ENCODE results near the gene PLA2G2C. TPM values are rescaled to one million over a fixed set of nuclear protein-coding genes. Genes with fewer than 3 reads are reported as not detected.
"Not testable (repeated sequence)": the region's sequence is repeated elsewhere in the genome, so short reads cannot be mapped to it uniquely, and the experiment has no call there.

Gene PLA2G2C
- total and polyA plus RNA-seq, 8 donors: 0.43 to 1.3 (median 0.73) TPM; not detected in 5

DNA sequence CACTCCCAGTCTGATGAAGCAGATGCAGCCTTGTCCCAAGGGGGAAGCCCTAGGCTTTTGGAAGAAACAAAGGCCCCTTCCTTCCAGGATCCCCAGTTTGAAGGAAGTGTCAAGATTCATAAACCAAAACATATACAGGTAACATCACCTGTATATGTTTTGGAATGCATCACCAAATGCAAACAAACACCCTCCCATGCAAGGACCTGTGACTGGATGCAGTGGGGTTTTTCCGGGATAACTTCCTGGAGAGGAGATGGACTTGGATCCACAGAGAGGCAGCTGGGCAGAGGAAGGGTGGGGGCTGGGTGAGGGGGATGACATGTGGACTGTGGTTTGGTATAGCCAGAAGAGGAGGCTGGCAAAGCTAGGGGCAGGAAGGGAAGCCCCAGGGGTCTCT lies 48.7 kb downstream of the PLA2G2C start:
- no peak for DNase-seq
- no peak for TF ChIP-seq POLR2A (IDR thresholded peaks at IDR 0.05)
- TF ChIP-seq POLR2AphosphoS5 (IDR thresholded peaks at IDR 0.05): no peak
- TF ChIP-seq EP300 (IDR thresholded peaks at IDR 0.05): no peak
- Histone ChIP-seq H3K4me1 (no peaks in the 10 kb centered on the region), H3K27ac (no peak overlapping the region), H3K4me3 (no peak overlapping the region), H3K27me3 (peaks cover 0 to 7% (median 0%) of the 10 kb centered on the region in 3 donors), H3K9me3 (no peaks in the 10 kb centered on the region), H3K36me3 (no peaks in the 10 kb centered on the region)
- 70 to 86% (median 76%) methylated on average over 1 of the region's 1 CpG for WGBS, 5 donors
- intact Hi-C loops (cut with DNase I; ENCODE audit: low total_unique reads): no loop called here

DNA sequence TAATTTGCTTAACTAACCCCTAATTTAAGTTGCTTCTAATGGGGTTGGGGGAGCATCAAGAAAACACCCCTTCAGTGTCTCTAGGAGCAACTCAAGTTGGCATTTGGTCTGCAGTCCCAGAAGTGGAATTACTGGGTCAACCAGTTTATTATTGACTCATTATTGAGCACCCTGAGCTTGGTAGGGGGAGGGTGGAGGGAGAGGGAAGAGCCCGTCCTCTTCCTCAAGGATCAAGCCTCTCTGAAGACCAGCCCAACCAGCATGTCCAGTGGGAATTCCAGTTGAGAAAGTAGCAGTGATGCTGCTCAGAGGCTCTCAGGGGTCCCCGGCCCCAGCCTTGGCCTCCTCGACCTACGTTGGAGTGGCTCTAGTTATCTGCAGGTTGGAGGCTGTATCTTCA lies 49.3 kb downstream of the PLA2G2C start:
- H3K36me3 ChIP-seq: no peaks in the 10 kb centered on the region
- H3K9me3 ChIP-seq: no peaks in the 10 kb centered on the region
- no peak overlapping the region for H3K4me3 ChIP-seq
- peaks cover 0 to 3% (median 0%) of the 10 kb centered on the region in 3 donors for H3K27me3 ChIP-seq
- 68 to 82% (median 74%) methylated on average over 4 of the region's 4 CpGs for WGBS, 5 donors
- TF ChIP-seq POLR2A (IDR thresholded peaks at IDR 0.05) (no peak), POLR2AphosphoS5 (IDR thresholded peaks at IDR 0.05) (no peak), EP300 (IDR thresholded peaks at IDR 0.05) (no peak)
- TF ChIP-seq, protein P1, sequence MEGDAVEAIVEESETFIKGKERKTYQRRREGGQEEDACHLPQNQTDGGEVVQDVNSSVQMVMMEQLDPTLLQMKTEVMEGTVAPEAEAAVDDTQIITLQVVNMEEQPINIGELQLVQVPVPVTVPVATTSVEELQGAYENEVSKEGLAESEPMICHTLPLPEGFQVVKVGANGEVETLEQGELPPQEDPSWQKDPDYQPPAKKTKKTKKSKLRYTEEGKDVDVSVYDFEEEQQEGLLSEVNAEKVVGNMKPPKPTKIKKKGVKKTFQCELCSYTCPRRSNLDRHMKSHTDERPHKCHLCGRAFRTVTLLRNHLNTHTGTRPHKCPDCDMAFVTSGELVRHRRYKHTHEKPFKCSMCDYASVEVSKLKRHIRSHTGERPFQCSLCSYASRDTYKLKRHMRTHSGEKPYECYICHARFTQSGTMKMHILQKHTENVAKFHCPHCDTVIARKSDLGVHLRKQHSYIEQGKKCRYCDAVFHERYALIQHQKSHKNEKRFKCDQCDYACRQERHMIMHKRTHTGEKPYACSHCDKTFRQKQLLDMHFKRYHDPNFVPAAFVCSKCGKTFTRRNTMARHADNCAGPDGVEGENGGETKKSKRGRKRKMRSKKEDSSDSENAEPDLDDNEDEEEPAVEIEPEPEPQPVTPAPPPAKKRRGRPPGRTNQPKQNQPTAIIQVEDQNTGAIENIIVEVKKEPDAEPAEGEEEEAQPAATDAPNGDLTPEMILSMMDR (IDR thresholded peaks at IDR 0.05): no peak
- intact Hi-C loops (cut with DNase I; ENCODE audit: low total_unique reads): no loop called here
- DNase-seq: peak in 1 of 2 donors; percentile 43
- H3K27ac ChIP-seq: no peak overlapping the region
- H3K4me1 ChIP-seq: no peaks in the 10 kb centered on the region

DNA sequence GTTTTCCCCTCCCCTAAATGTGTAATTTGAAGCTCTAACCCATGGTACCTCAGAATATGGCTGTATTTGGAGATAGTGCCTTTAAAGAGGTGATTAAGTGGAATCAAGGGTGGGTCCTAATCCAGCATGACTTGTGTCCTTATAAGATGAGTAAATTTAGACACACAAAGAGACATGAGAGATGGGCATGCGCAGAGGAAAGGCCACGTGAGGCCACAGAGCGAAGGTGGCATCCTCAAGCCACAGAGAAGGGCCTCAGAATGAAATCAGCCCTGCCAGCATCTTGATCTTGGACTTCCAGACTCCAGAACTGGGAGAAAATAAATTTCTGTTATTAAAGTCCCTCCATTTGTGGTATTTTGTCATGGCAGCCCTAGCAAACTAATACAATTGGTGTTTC lies 50.1 kb downstream of the PLA2G2C start:
- TF ChIP-seq, protein P1 (IDR thresholded peaks at IDR 0.05): no peak
- H3K27me3 ChIP-seq: peaks cover 0 to 3% (median 0%) of the 10 kb centered on the region in 3 donors
- no peaks in the 10 kb centered on the region for H3K36me3 ChIP-seq
- no peak overlapping the region for H3K27ac ChIP-seq
- H3K4me1 ChIP-seq: no peaks in the 10 kb centered on the region
- H3K9me3 ChIP-seq: no peaks in the 10 kb centered on the region
- no peak for DNase-seq
- H3K4me3 ChIP-seq: no peak overlapping the region
- intact Hi-C loops (cut with DNase I; ENCODE audit: low total_unique reads): no loop called here
- 91 to 96% (median 95%) methylated on average over 3 of the region's 3 CpGs for WGBS, 5 donors

DNA sequence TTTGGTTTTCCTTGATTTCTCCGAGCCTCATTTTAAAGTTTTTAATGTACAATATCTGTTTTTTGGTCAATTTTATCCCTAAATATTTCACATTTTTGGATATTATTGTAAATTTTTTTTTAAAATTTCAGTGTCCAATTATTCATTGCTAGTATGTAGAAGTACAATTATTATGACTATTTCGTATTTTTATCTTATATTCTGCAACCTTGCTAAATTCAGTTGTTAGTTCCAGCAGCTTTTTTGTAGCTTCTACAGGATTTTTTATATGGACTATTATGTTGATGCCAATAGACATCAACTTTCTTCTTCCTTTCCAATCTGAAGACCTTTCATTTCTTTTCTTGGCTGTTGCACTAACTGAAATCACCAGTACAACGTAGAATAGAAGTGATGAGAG lies 51.3 kb downstream of the PLA2G2C start:
- Histone ChIP-seq H3K9me3 (no peaks in the 10 kb centered on the region), H3K27me3 (peaks cover 0 to 3% (median 0%) of the 10 kb centered on the region in 3 donors), H3K36me3 (no peaks in the 10 kb centered on the region), H3K27ac (no peak overlapping the region), H3K4me3 (no peak overlapping the region), H3K4me1 (no peaks in the 10 kb centered on the region)
- TF ChIP-seq, protein P1 (IDR thresholded peaks at IDR 0.05): no peak
- TF ChIP-seq EP300 (IDR thresholded peaks at IDR 0.05) (no peak), POLR2AphosphoS5 (IDR thresholded peaks at IDR 0.05) (no peak), POLR2A (IDR thresholded peaks at IDR 0.05) (no peak)
- intact Hi-C loops (cut with DNase I; ENCODE audit: low total_unique reads): no loop called here
- DNase-seq: no peak
- WGBS, 5 donors: 87 to 95% (median 89%) methylated on average over 3 of the region's 3 CpGs

DNA sequence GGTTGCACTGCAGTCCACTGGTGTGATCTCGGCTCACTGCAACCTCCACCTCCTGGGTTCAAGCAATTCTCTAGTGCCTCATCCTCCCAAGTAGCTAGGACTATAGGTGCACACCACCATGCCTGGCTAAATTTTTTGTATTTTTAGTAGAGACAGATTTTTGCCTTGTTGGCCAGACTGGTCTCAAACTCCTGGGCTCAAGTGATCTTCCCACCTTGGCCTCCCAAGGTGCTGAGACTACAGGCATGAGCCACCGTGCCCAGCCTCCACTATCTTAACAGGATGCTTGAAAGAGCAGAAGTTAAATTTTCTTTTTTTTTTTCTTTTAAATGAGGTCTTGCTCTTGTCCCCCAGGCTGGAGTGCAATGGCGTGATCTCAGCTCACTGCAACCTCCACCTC lies 55.8 kb downstream of the PLA2G2C start:
- H3K27me3 ChIP-seq; H3K27ac ChIP-seq; DNase-seq; intact Hi-C loops (cut with DNase I; ENCODE audit: low total_unique reads); H3K36me3 ChIP-seq; H3K9me3 ChIP-seq; H3K4me1 ChIP-seq; H3K4me3 ChIP-seq: not testable (repeated sequence)
- 91 to 97% (median 93%) methylated on average over 3 of the region's 3 CpGs for WGBS, 5 donors
